SH-SY5Y (cell line): ENCODE results near the gene HMGXB4.

ENCODE experiments used
- GATA2 ChIP-seq: IDR thresholded peaks from 2 replicates; pipeline ENCODE4 v1.6.1; 2011; ENCODE audit warnings: mild to moderate bottlenecking, low read depth, low read length
- GATA3 ChIP-seq: IDR thresholded peaks from 2 replicates; pipeline ENCODE4 v1.6.1; 2011; ENCODE audit warnings: low read depth, mild to moderate bottlenecking, low read length, moderate library complexity

GRCh38 chr22:35314161-35314942 lies 57.1 kb downstream of the HMGXB4 start:
- TF ChIP-seq GATA3, result no peak
- no peak for TF ChIP-seq GATA2
